IPS-15b (cell line): ENCODE results near the gene SPRED3.

ENCODE experiments used
- H3K27me3 ChIP-seq: one replicate; pipeline ENCODE4 v1.6.1; 2013; ENCODE audit warnings: low read length; ENCODE audit not compliant: control insufficient read depth, insufficient read depth
- H3K36me3 ChIP-seq: one replicate; pipeline ENCODE4 v1.6.1; 2013; ENCODE audit warnings: low read length; ENCODE audit not compliant: control insufficient read depth, insufficient read depth
- H3K4me1 ChIP-seq: one replicate; pipeline ENCODE4 v1.6.1; 2013; ENCODE audit warnings: mild to moderate bottlenecking, low read length; ENCODE audit not compliant: control insufficient read depth, insufficient read depth
- H3K4me3 ChIP-seq: one replicate; pipeline ENCODE4 v1.5.1; 2013; ENCODE audit warnings: low read depth, low read length
- H3K9ac ChIP-seq: one replicate; pipeline ENCODE4 v1.6.1; 2013; ENCODE audit warnings: low read depth, mild to moderate bottlenecking, low read length
- H3K9me3 ChIP-seq: one replicate; pipeline ENCODE4 v1.6.1; 2013; ENCODE audit warnings: mild to moderate bottlenecking, low read length; ENCODE audit not compliant: control insufficient read depth, insufficient read depth

The SPRED3 gene

GRCh38 chr19:38386300-38386970 is 2.1 kb upstream of the SPRED3 start:
- Histone ChIP-seq H3K36me3 (peaks cover 17% of the 10 kb centered on the region), H3K4me1 (peaks cover 8% of the 10 kb centered on the region), H3K4me3 (peak overlapping the region; percentile 73), H3K9me3 (no peaks in the 10 kb centered on the region), H3K27me3 (peaks cover 3% of the 10 kb centered on the region), H3K9ac (peak overlapping the region; percentile 70)

GRCh38 chr19:38386971-38387549 is 1.4 kb upstream of the SPRED3 start:
- Histone ChIP-seq H3K4me3 (peak overlapping the region; percentile 73), H3K9ac (peak overlapping the region; percentile 5), H3K4me1 (peaks cover 8% of the 10 kb centered on the region)

GRCh38 chr19:38387550-38388348 is 748 bp upstream of the SPRED3 start, which contains the start of gene GGN:
GGN (minus strand) TSS chr19:38388034; CDS start chr19:38387261, 773 bp downstream.
- Histone ChIP-seq H3K27me3 (peaks cover 3% of the 10 kb centered on the region), H3K4me1 (peaks cover 8% of the 10 kb centered on the region), H3K9me3 (no peaks in the 10 kb centered on the region), H3K4me3 (peak within 1 kb of the TSS; percentile 86), H3K9ac (peak within 1 kb of the TSS; percentile 70), H3K36me3 (peaks cover 6% of the 10 kb centered on the region)

More at GRCh38 chr19:38386971-38387549, 1.4 kb upstream of the SPRED3 start:
- Histone ChIP-seq H3K27me3 (peaks cover 3% of the 10 kb centered on the region), H3K36me3 (peaks cover 10% of the 10 kb centered on the region), H3K9me3 (no peaks in the 10 kb centered on the region)

GRCh38 chr19:38389101-38389925 is 816 bp downstream of the SPRED3 start:
- peaks cover 13% of the 10 kb centered on the region for H3K4me1 ChIP-seq
- H3K4me3 ChIP-seq = peak overlapping the region; percentile 86
- H3K9ac ChIP-seq = peak overlapping the region; percentile 70
- peaks cover 4% of the 10 kb centered on the region for H3K36me3 ChIP-seq
- H3K27me3 ChIP-seq = peaks cover 3% of the 10 kb centered on the region
- no peaks in the 10 kb centered on the region for H3K9me3 ChIP-seq

- peaks cover 4% of the 10 kb centered on the region for H3K36me3 ChIP-seq
- H3K27me3 ChIP-seq = peaks cover 7% of the 10 kb centered on the region
- peak overlapping the region; percentile 86 for H3K4me3 ChIP-seq
- no peaks in the 10 kb centered on the region for H3K9me3 ChIP-seq
- H3K9ac ChIP-seq = no peak overlapping the region
- H3K4me1 ChIP-seq = peaks cover 16% of the 10 kb centered on the region
Measured at GRCh38 chr19:38389957-38390924, 1.7 kb downstream of the SPRED3 start.

GRCh38 chr19:38391911-38392464 is 3.5 kb downstream of the SPRED3 start:
- Histone ChIP-seq H3K9me3 (no peaks in the 10 kb centered on the region), H3K36me3 (peaks cover 4% of the 10 kb centered on the region), H3K9ac (no peak overlapping the region), H3K4me3 (no peak overlapping the region), H3K27me3 (peaks cover 19% of the 10 kb centered on the region), H3K4me1 (peaks cover 16% of the 10 kb centered on the region)

GRCh38 chr19:38392707-38393308 is 4.3 kb downstream of the SPRED3 start:
- Histone ChIP-seq H3K4me1 (peaks cover 16% of the 10 kb centered on the region), H3K9me3 (no peaks in the 10 kb centered on the region), H3K9ac (no peak overlapping the region), H3K36me3 (peaks cover 4% of the 10 kb centered on the region), H3K27me3 (peaks cover 28% of the 10 kb centered on the region), H3K4me3 (no peak overlapping the region)

GRCh38 chr19:38394488-38394887 is 6.0 kb downstream of the SPRED3 start:
- peaks cover 39% of the 10 kb centered on the region for H3K27me3 ChIP-seq
- H3K9ac ChIP-seq = no peak overlapping the region
- no peaks in the 10 kb centered on the region for H3K9me3 ChIP-seq
- H3K36me3 ChIP-seq = peaks cover 4% of the 10 kb centered on the region
- peak overlapping the region; percentile 28 for H3K4me3 ChIP-seq
- H3K4me1 ChIP-seq = peaks cover 16% of the 10 kb centered on the region

- Histone ChIP-seq H3K27me3 (peaks cover 50% of the 10 kb centered on the region), H3K36me3 (peaks cover 4% of the 10 kb centered on the region), H3K9ac (peak overlapping the region; percentile 47), H3K4me1 (peaks cover 12% of the 10 kb centered on the region), H3K4me3 (peak overlapping the region; percentile 32), H3K9me3 (no peaks in the 10 kb centered on the region)
Measured at GRCh38 chr19:38395381-38396114, 7.1 kb downstream of the SPRED3 start.
